Peyer's patch (tissue), 4 donors: ENCODE data around the gene TMEM37. TPM values are rescaled to one million over a fixed set of nuclear protein-coding genes. Genes with fewer than 3 reads are reported as not detected.

ENCODE experiments used
- DNase-seq, 3 donors: peaks; one replicate each; pipeline ENCODE4 v3.0.0-alpha.2; 2017 to 2019
- H3K27ac ChIP-seq, 4 donors: fragments of 200-600 bp; sonication (generic); one replicate each; pipeline ENCODE4 v1.5.1; 2016 to 2019
- H3K27me3 ChIP-seq, 2 donors: fragments of 200-600 bp; sonication (generic); one replicate each; pipeline ENCODE4 v1.5.1; 2019
- H3K36me3 ChIP-seq, 3 donors: fragments of 200-600 bp; sonication (generic); one replicate each; pipeline ENCODE4 v1.5.1; 2016 to 2019
- H3K4me1 ChIP-seq, 4 donors: fragments of 200-600 bp; sonication (generic); one replicate each; pipeline ENCODE4 v1.5.1; 2016 to 2019
- H3K4me3 ChIP-seq, 4 donors: fragments of 200-600 bp; sonication (generic); 1 replicate in 3 of 4; 2 replicates in 1 of 4; pipeline ENCODE4 v1.5.1; 2016 to 2019; ENCODE audit warnings: mild to moderate bottlenecking in 1 of 4
- H3K9me3 ChIP-seq, 4 donors: fragments of 200-600 bp; sonication (generic); one replicate each; pipeline ENCODE4 v1.5.1; 2016 to 2019; ENCODE audit warnings: mild to moderate bottlenecking in 1 of 4
- CTCF ChIP-seq, 6 experiments: fragments of 450-650 bp in 4 of 6; fragments of 200-600 bp in 2 of 6; sonication (generic) in 1 of 6; IDR thresholded peaks; one replicate each; pipeline ENCODE4 v1.5.1; 2017 to 2019; ENCODE audit warnings: antibody characterized with exemption in 6 of 6, mild to moderate bottlenecking in 3 of 6, moderate library complexity in 1 of 6
- POLR2A ChIP-seq, 2 donors: fragments of 450-650 bp; IDR thresholded peaks; one replicate each; pipeline ENCODE4 v1.5.1; 2017; ENCODE audit warnings: antibody characterized with exemption in 2 of 2, mild to moderate bottlenecking in 2 of 2, moderate library complexity in 2 of 2
- total RNA-seq, 4 donors: library from RNA; depleted of rRNA; stranded (reverse); fragments of >200 nt; gene quantifications; one replicate each; pipeline ENCODE4 v1.1.0, GENCODE V29; 2016

TMEM37 gene
- total RNA-seq, 4 donors from 2014 or later, result 17.3 to 542 (median 214) TPM

GRCh38 chr2:119432851-119433522, 1.3 kb downstream of the TMEM37 start:
- peak overlapping the region in 3 of 4 donors; percentile 89 to 94 (median 92) for H3K27ac ChIP-seq
- H3K36me3 ChIP-seq, result peaks cover 0 to 17% (median 0%) of the 10 kb centered on the region in 3 donors
- peaks cover 0 to 35% (median 4%) of the 10 kb centered on the region in 4 donors for H3K4me1 ChIP-seq
- TF ChIP-seq POLR2A (IDR thresholded peaks at IDR 0.05), result no peak
- TF ChIP-seq CTCF (IDR thresholded peaks at IDR 0.05), result no peak
- H3K4me3 ChIP-seq, result peak overlapping the region in 3 of 4 donors; percentile 47 to 78 (median 73)
- no peaks in the 10 kb centered on the region for H3K9me3 ChIP-seq
- H3K27me3 ChIP-seq, result no peaks in the 10 kb centered on the region
- peak in 1 of 3 donors; percentile 56 for DNase-seq

- H3K4me1 ChIP-seq, result peaks cover 0 to 27% (median 4%) of the 10 kb centered on the region in 4 donors
- H3K27me3 ChIP-seq, result no peaks in the 10 kb centered on the region
- H3K27ac ChIP-seq, result peak overlapping the region in 3 of 4 donors; percentile 89 to 94 (median 92)
- TF ChIP-seq POLR2A (IDR thresholded peaks at IDR 0.05), result peak; percentile 47 to 86
- TF ChIP-seq CTCF (IDR thresholded peaks at IDR 0.05), result no peak
- peak overlapping the region in 2 of 4 donors; percentile 73 to 78 for H3K4me3 ChIP-seq
- H3K9me3 ChIP-seq, result no peaks in the 10 kb centered on the region
- peak in 2 of 3 donors; percentile 72 to 80 for DNase-seq
- H3K36me3 ChIP-seq, result peaks cover 0 to 22% (median 0%) of the 10 kb centered on the region in 3 donors
These were observed 2.1 kb downstream of the TMEM37 start for GRCh38 chr2:119433636-119434327.

DNA sequence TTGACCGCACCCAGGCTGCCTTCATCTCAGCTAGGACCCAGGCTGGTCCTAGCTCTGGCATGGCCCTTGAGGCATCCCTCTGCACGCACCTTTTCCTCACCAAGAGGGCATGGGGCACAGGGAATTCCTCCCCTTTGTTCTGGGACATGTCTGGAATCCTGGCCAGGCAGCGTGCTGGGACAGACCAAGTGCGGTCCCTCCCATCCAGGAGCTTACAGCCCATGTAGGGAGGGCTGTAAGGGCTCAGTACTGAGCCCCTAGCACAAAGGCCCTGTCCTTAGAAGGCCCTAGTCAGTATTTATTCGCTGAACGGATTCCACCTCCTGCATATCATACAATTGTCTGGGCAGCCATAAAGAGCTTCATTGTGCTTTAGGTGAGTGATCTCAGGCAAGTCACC, 3.0 kb downstream of the TMEM37 start:
- Histone ChIP-seq H3K36me3 (peaks cover 0 to 29% (median 0%) of the 10 kb centered on the region in 3 donors), H3K9me3 (no peaks in the 10 kb centered on the region), H3K4me3 (peak overlapping the region in 2 of 4 donors; percentile 41 to 78), H3K27ac (peak overlapping the region in 3 of 4 donors; percentile 70 to 94 (median 92)), H3K4me1 (peaks cover 0 to 18% (median 4%) of the 10 kb centered on the region in 4 donors), H3K27me3 (no peaks in the 10 kb centered on the region)
- TF ChIP-seq CTCF (IDR thresholded peaks at IDR 0.05) (no peak), POLR2A (IDR thresholded peaks at IDR 0.05) (no peak)
- DNase-seq, result peak in 1 of 3 donors; percentile 49

DNA sequence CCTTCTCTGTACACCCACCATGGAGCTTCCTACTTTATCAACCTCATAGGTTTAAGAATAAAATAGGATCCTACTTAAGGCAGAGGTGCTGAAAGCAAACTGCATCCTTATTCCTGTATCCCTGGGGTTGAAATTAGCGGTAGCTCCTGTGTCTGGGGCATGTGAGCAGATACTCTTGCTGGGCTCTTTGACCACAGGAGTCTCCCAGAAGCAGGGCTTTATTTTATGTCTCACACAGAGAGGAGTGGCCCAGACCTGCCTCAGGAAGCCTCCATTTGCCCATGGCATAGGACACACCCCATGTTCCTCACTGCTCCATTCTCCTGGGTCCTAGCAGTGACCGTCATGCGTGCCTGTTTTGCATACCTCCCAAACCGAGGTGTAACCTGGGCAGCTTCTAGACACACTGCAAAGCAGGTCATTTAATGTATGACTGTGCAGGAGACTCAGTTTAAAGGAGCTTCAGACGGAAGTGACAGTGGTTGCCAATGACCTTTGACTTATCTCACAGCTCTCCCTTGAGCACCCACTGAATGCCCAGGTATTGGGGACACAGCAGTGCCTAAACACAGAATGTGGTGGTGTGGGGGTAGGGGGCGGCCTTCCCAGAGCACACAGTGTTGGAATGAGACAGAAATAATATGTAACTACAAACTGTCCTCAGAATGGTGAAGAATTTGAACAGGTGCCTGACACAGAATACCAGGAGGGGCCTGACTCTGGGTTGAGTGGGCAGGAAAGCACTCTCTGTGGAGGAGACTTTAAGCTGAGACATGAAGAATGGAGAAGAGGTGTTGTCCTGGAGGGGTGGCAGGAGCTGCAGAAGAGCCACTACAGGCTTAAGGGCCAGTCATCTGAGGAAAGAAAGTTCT, 3.7 kb downstream of the TMEM37 start:
- peak overlapping the region in 2 of 4 donors; percentile 41 to 78 for H3K4me3 ChIP-seq
- TF ChIP-seq CTCF (IDR thresholded peaks at IDR 0.05) (no peak), POLR2A (IDR thresholded peaks at IDR 0.05) (peak; percentile 59 to 65)
- H3K36me3 ChIP-seq, result peaks cover 0 to 29% (median 0%) of the 10 kb centered on the region in 3 donors
- peak in 2 of 3 donors; percentile 61 to 68 for DNase-seq
- no peaks in the 10 kb centered on the region for H3K27me3 ChIP-seq
- peak overlapping the region in 3 of 4 donors; percentile 70 to 94 (median 92) for H3K27ac ChIP-seq
- H3K4me1 ChIP-seq, result peaks cover 0 to 12% (median 4%) of the 10 kb centered on the region in 4 donors
- H3K9me3 ChIP-seq, result no peaks in the 10 kb centered on the region

- peak in 1 of 3 donors; percentile 46 for DNase-seq
- H3K27me3 ChIP-seq, result no peaks in the 10 kb centered on the region
- H3K27ac ChIP-seq, result peak overlapping the region in 3 of 4 donors; percentile 70 to 94 (median 92)
- TF ChIP-seq CTCF (IDR thresholded peaks at IDR 0.05), result no peak
- no peak for TF ChIP-seq POLR2A (IDR thresholded peaks at IDR 0.05)
- peaks cover 0 to 29% (median 0%) of the 10 kb centered on the region in 3 donors for H3K36me3 ChIP-seq
- no peaks in the 10 kb centered on the region for H3K9me3 ChIP-seq
- peaks cover 0 to 9% (median 4%) of the 10 kb centered on the region in 4 donors for H3K4me1 ChIP-seq
- peak overlapping the region in 2 of 4 donors; percentile 14 to 78 for H3K4me3 ChIP-seq
These were observed 4.3 kb downstream of the TMEM37 start for GRCh38 chr2:119435953-119436297.
